GM18951 (cell line): ENCODE results near the gene MECP2.

Experiments used
- POLR2A ChIP-seq: IDR thresholded peaks from 4 replicates; pipeline ENCODE4 v1.6.1; 2011; ENCODE audit warnings: mild to moderate bottlenecking; ENCODE audit not compliant: insufficient read length, insufficient read depth; ENCODE audit errors: extremely low read depth
- in situ Hi-C: fragments of 300-500 bp; cut with MboI; formaldehyde crosslinking; loops from one replicate; pipeline ENCODE4 v1.12.0; 2022; ENCODE audit warnings: low sequenced_read_pairs, mixed read lengths, inconsistent platforms; ENCODE audit not compliant: unreplicated experiment

The MECP2 gene

GRCh38 chrX:154019061-154019621, 78.4 kb downstream of the MECP2 start:
- in situ Hi-C loops = loop anchor here (25.0 kb wide), 1 partner anchor 518 kb away; the partner anchor contains the start of genes G6PD and IKBKG

GRCh38 chrX:154018518-154019060, 78.9 kb downstream of the MECP2 start:
- TF ChIP-seq POLR2A = no peak
- in situ Hi-C loops = loop anchor here (25.0 kb wide), 1 partner anchor 519 kb away; the partner anchor contains the start of genes G6PD and IKBKG

More at GRCh38 chrX:154019061-154019621, 78.4 kb downstream of the MECP2 start:
- TF ChIP-seq POLR2A = no peak

GRCh38 chrX:154017766-154018517, 79.6 kb downstream of the MECP2 start:
- no peak for TF ChIP-seq POLR2A
- in situ Hi-C loops = loop anchor here (25.0 kb wide), 1 partner anchor 519 kb away; the partner anchor contains the start of genes G6PD and IKBKG

- in situ Hi-C loops = loop anchor here (25.0 kb wide), 1 partner anchor 521 kb away; the partner anchor contains the start of genes G6PD and IKBKG
- TF ChIP-seq POLR2A = no peak
These were observed 81.0 kb downstream of the MECP2 start for GRCh38 chrX:154016366-154017076.

GRCh38 chrX:154015581-154016264, 81.8 kb downstream of the MECP2 start:
- TF ChIP-seq POLR2A = no peak
- in situ Hi-C loops = loop anchor here (25.0 kb wide), 1 partner anchor 522 kb away; the partner anchor contains the start of genes G6PD and IKBKG

- in situ Hi-C loops = loop anchor here (25.0 kb wide), 1 partner anchor 523 kb away; the partner anchor contains the start of genes G6PD and IKBKG
- TF ChIP-seq POLR2A = no peak
These were observed 82.8 kb downstream of the MECP2 start for GRCh38 chrX:154014429-154015380.

- TF ChIP-seq POLR2A = no peak
- in situ Hi-C loops = loop anchor here (25.0 kb wide), 1 partner anchor 524 kb away; the partner anchor contains the start of genes G6PD and IKBKG
These were observed 83.7 kb downstream of the MECP2 start for GRCh38 chrX:154013614-154014360.

- in situ Hi-C loops = loop anchor here (25.0 kb wide), 1 partner anchor 524 kb away; the partner anchor contains the start of genes G6PD and IKBKG
- TF ChIP-seq POLR2A = no peak
These were observed 84.5 kb downstream of the MECP2 start for GRCh38 chrX:154013001-154013421.

- TF ChIP-seq POLR2A = no peak
- in situ Hi-C loops = loop anchor here (25.0 kb wide), 1 partner anchor 525 kb away; the partner anchor contains the start of genes G6PD and IKBKG
These were observed 85.1 kb downstream of the MECP2 start for GRCh38 chrX:154012336-154012991.

GRCh38 chrX:154011376-154012335, 85.9 kb downstream of the MECP2 start:
- in situ Hi-C loops = loop anchor here (25.0 kb wide), 1 partner anchor 526 kb away; the partner anchor contains the start of genes G6PD and IKBKG
- TF ChIP-seq POLR2A = no peak
